COLO668 (cell line): Measurements from ENCODE around the gene CNBD2.
"Not testable (repeated sequence)": the region's sequence is repeated elsewhere in the genome, so short reads cannot be mapped to it uniquely, and the experiment has no call there.

Experiments used
- DNase-seq: peaks from one replicate; lab custom pipeline; 2025; ENCODE audit not compliant: unreplicated experiment; lab: John Stamatoyannopoulos, UW

Gene CNBD2

DNA sequence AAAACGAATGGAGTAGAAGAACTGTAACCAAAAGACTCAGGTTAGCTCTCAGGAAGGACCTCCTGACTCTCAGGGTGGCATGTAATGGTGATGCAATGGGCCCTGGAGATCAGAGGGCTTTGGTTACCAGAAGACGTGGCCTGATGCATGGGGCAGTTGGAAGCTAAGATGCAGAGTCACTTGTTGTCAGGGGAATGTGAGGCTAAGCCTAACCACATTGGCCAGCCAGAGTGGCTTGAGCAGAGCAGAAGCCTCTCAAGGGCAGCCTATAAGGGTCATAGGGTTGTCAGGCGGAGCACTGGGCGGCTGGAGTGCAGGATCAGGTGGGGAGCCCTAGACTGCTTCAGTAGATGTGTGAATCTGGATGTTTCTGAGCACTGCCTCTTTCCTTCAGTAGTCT lies 5.9 kb downstream of the CNBD2 start:
- no peak for DNase-seq

DNA sequence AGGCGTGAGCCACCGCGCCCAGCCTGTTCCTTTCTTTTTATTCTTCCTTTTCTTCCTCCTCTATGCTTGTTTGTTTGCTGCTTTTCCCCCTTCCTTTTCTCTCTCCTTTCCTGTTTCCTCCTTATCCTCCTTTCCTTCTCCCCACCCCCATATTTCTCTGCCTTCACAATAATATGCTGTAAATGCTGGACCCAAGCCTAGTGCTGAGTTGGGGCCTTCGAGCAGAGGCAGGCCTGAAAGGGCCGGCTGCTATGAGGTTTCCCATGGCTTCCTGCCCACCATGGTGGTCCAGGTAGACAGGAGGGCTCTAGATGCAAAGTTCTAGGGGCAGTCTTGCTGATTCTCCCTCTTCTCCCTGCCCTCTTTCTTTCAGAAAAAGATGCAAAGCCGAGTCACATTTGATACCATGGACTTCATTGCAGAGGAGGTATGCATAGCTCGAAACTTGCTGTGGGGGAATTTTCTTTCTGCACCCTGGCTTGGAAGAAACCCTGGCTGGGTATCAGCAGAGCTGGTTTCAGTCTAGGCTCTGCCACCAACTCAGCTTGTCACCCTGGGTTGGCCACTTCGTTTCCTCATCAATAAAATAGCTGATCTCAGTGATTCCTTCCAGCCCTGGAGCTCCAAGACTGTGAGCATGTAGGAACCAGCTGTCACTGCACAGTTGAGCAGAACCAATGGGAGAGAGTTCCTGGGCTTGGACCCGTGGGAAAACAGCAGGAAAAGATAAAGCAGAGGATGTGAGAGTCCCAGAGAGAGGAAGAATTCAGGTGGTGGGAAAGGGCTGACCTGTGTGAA lies 7.4 kb downstream of the CNBD2 start:
- no peak for DNase-seq

DNA sequence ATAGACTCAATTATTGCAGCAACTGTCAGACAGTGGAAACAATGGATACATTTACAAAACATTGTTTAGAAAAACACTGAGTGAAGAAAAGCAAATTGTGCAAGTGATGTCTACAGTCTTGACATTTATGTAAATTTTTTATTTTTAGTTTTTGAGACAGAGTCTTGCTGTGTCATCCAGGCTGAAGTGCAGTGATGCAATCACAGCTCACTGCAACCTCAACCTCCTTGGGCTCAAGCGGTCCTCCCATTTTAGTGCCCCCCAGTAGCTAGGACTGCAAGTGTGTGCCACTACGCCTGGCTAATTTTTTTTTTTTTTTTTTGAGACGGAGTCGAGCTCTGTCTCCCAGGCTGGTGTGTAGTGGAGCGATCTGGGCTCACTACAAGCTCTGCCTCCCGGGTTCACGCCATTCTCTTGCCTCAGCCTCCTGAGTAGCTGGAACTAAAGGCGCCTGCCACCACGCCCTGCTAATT lies 9.7 kb downstream of the CNBD2 start:
- no peak for DNase-seq

DNA sequence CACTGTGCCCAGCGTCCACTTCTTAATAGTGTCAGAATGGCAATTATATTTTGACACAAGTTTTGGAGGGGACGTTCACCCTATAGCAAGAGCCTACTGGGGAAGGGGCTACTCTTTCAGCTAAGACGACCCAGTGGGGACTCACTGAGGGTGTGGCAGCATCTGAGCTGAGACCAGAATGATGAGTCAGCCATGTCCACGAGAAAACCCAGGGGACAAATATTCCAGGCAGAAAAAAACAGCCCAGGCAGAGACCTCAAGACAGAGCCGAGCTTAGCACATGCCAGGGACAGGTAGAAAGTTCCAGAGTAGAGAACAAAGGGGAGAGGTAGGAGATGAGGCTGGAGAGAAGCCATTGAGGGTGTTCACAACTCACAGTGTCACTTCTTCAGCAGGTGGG lies 11.2 kb downstream of the CNBD2 start:
- DNase-seq, result no peak

DNA sequence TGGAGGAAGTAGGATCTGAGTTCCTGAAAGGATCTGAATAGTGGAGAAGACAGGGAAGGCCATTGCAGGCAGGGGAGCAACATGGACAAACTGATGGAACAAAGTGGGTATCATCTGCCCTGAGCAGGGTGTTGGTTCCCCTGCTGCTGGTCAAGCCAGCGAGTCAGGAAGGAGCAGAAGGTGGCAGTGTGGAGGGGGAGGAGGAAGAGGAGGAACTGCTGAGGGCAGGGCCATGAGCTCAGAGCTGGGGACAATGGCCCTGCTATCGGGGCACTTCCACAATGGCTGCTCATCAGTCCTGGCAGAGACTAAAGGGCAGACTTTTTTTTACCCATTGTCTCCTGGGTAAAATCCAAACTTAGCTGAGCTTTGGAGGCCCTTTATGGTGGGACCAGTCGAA lies 13.6 kb downstream of the CNBD2 start:
- DNase-seq, result no peak

DNA sequence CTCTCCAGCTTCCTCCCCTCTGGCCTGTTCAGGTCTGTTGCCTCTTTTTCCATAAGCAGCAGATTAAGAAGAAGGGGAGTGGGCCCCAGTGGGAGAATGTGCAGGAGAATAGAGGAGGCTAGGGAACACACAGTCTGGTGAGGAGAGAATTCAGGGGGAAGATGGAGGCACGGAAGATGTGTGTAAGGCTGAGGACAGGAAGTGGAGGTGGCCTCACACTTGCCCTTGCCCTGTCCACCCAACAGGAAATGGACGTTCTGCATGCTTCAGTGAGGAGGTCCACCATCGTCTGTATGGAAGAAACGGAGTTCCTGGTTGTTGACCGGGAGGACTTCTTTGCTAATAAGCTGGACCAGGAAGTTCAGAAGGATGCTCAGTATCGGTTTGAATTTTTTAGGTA lies 16.0 kb downstream of the CNBD2 start:
- DNase-seq, result no peak

DNA sequence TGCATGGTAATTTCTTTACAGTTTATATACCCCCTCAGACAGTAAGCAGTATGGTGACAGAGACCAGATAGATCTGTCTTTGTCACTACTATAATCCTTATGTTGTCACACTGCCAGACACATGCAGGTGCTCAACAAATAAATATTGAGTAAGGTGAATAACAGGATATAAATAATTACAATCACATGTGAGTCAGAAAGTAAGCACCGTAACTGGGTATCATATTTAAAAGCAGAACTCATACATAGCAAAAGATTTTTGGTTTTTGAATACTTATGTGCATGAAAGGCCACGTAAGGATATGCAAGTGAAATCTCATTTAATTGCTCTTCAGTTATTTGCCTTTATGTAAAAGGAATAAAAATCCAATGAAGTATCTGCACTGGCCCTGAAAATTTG lies 17.4 kb downstream of the CNBD2 start:
- no peak for DNase-seq

DNA sequence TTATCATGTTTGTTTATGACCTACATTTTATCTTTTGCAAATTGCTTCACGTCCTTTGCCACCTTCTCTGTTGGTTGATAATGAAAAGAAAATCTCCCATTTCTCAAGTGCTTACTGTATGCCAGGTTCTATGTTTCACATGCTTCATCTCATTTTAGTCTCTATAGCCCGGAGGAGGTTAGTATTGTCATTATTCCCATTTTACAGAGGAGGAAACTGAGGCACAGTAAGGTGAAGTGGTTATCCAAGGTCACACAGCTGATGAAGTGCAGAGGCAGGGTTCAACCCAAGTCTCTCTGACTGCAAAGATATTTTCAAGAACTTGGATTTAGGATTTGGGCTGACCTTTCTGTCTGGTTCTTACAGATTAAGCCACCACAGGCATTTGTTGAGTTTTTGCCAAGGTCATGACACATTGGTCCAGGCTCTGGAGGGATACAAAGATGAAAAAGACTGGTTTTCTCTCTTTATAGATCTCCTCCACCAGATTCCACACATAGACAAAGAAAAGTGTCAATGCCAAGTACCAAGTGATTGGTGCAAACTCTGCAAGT lies 20.6 kb downstream of the CNBD2 start:
- no peak for DNase-seq

DNA sequence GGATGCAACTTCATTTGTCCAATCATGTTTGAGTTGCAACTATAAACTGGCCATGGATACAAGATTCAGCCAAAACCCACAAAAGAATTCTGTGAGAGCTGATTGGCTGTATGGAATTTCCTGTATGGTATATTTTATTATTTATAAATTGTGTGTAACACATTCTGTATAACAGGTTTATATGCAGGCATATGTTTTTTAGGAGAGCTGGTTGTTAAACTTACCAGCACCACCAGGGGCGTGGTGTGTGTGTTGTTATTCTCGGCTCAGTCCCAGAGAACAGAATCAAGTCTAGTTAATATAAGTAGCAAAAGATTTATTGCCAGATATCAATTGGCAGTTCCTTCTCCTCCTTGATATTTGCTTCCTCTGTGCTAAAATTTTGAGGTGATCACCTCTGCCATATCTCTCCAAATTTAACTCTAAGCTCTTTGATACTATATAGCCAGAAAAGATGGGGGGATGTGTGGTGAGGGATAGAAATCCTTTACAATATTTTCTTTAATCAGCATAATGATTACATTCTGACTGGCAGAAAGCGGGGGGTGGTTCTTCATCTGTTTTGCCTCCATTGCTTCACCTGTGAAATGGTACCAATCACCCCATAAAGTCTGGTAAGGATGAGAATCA lies 22.9 kb downstream of the CNBD2 start:
- peak; percentile 25 for DNase-seq

DNA sequence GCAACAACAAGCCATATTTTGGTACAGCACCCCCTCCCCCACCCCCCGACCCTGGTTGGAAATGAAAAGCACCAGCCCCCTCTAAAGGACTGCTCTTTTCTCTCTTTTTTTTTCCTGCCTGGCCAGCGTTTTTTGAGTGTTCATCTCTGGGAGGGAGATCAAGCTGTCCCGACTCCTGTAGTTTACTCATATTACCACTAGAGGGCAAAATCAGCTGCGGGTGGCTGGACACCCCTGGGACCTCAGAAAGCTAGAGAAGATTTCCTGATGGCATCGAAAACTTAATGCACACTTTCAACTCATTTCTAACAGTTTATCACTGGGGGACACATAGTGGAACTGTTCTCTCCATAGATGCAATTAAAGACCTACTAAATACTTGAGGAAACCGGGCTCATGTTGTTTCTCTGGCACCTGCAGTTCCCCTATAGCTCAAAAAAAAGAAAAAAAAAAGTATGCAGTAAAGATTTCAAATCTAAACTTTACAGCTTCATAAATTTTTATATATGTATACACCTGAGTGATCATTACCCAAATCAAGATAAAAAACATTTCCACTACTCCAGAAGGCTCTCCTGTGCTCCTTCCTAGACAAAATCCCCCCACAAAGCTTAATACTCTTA lies 24.4 kb downstream of the CNBD2 start:
- peak; percentile 45 for DNase-seq

DNA sequence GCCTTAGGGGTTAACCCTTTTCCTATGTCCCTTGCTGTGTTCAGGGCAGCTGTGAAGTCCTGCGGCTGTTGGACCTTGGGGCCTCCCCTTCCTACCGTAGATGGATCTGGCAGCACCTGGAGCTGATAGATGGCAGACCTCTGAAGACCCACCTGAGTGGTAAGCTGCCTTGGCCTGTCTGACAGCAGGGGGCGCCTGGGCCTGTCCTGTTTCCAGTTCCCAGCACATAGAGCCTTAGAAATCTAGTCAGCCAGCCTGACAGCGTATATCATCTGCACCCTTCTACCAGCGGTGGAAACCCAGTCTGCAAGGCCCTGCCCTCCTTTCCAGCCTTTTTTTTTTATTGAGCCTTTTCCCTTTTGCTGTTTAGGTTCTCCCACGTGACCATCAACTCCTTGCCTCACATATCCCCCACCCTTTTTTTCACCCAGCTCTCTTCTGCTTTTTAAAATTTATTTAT lies 26.6 kb downstream of the CNBD2 start:
- DNase-seq, result peak; percentile 86

DNA sequence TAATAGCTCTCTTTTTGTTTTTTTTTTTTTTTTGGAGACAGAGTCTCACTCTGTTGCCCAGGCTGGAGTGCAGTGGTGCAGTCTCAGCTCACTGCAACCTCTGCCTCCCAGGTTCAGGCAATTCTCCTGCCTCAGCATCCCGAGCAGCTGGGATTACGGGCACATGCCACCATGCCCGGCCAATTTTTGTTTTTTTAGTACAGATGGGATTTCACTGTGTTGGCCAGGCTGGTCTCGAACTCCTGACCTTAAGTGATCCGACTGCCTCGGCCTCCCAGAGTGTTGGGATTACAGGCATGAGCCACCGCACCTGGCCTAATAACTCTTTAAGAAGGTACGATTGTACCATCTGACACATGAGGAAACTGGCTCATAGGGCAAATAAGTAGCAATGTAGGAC lies 28.1 kb downstream of the CNBD2 start:
- not testable (repeated sequence) for DNase-seq

DNA sequence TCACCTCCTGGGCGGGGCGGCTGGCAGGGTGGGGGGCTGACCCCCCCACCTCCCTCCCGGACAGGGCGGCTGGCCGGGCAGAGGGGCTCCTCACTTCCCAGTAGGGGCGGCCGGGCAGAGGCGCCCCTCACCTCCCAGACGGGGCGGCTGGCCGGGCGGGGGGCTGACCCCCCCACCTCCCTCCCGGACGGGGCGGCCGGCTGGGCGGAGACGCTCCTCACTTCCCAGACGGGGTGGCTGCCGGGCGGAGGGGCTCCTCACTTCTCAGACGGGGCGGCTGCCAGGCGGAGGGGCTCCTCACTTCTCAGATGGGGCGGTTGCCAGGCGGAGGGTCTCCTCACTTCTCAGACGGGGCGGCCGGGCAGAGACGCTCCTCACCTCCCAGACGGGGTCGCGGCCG lies 32.9 kb downstream of the CNBD2 start:
- DNase-seq, result not testable (repeated sequence)

DNA sequence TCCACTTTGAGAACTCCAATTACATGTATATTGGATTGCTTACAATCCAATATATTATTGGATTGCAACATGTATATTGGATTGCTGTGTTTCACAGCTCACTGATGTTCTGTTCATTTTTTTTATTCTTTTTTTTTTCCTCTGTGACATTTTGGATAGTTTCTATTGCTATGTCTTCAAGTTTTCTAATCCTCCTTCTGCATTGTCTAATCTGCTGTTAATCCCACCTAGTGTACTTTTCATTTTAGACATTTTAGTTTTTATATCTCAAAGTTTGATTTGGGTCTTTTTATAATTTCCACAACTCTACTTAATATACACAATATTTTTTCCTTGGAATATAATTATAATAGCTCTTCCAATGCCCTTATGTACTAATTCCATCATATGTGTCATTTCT lies 34.5 kb downstream of the CNBD2 start:
- no peak for DNase-seq

DNA sequence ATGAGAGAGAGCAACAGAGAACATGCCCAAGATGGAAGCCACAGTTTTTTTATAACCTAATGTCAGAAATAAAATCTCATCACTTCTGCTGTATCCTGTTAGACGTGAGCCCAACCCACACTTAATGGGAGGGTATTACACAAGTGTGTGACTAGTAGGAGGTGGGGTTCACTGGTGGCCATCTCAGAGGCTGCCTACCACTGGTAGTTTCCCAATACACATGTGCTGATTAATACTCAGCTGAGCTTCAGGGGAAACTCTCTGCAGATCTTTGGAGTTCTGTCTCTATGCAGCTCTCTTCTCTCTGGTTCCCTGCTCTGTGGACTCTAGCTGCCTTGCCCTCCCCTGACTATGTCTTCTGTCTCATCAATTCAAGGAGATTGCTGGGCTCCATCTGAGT lies 35.7 kb downstream of the CNBD2 start:
- no peak for DNase-seq

DNA sequence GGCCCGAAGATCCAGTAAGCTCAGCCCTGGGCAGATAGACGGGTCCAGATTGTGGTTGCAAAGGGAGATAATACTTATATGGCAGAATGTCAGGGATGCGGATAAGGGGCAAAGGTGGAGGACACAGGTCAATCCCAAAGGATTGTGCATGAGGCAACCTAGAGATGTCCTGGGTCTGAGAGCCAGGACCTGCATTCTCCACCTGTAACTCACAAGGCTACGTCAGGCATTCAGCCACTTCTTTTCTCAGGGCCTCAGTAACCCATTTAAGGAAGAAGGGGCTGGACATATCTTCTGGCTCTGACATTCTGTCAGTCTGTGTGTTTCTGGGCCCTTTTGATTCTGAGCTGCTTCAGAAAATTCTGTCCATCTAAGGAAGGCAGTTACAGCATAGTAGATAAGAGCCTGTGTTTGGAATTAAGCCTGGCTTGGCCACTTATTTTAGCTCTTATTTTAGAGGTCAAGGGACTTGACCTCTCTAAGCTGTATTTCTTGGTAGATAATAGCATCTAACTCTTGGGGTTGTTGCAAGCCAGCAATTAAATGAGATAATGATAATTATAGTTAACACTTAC lies 40.2 kb downstream of the CNBD2 start:
- no peak for DNase-seq

DNA sequence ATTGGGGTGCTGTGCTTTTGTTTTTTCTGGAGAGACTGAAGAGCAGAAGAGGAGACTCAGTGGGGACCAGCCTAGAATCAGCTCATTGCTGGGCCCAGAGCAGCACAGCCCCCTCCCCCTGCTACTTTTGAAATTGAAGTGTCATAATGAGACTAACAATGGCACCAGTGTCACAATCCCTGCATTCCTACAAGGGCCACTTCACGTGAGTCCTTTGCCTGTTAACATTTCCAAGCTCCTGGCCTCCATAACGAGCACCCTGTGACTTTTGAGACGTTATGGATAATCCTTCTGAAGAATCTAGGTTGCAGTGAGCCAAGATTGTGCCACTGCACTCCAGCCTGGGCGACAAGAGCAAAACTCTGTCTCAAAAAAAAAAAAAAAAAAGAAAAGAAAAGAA lies 41.7 kb downstream of the CNBD2 start:
- DNase-seq, result no peak

DNA sequence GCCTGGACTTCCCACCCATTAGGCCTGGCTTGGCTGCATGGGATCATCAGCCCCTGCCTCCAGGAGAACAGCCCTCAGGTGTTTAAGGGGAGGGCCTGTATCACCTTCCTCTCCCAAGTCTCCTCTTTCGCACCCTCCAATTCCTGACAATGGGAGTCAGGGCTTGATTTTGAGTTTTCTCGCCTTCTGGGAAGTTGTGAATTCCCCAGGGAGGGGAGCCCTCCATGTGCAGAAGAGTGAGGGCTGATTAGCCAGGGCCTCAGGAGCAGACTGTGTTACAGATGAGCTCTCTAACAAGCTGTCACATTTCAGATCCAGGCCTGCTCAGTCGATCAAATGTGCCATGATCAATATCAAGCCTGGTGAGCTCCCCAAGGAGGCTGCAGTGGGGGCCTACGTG lies 42.4 kb downstream of the CNBD2 start:
- no peak for DNase-seq

DNA sequence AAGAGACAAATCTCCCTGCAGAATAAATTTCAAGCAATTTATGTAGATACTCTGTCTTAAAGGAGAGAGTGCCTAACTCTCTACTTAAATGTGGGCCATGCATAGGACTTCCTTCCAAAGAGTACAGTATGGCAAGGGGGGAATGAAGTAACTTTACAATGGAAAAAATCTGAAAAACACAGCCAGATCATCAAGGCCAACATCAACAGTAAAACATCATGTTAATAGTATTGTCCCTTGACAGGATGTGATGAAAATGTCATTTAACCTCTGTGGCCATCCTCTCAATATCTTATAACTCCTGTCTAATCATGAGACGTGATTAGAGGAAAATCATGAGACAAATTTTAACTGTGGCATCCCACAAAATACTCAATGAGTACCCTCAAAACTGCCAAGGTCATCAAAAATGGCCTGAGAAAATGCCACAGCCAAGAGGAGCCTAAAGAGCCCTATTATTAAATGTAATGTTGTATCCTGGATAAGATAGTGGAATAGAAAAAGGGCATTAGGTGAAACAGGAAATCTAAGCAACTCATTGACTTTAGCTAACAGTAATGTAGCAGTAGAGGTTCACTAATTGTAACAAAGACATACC lies 47.5 kb downstream of the CNBD2 start:
- DNase-seq, result no peak

DNA sequence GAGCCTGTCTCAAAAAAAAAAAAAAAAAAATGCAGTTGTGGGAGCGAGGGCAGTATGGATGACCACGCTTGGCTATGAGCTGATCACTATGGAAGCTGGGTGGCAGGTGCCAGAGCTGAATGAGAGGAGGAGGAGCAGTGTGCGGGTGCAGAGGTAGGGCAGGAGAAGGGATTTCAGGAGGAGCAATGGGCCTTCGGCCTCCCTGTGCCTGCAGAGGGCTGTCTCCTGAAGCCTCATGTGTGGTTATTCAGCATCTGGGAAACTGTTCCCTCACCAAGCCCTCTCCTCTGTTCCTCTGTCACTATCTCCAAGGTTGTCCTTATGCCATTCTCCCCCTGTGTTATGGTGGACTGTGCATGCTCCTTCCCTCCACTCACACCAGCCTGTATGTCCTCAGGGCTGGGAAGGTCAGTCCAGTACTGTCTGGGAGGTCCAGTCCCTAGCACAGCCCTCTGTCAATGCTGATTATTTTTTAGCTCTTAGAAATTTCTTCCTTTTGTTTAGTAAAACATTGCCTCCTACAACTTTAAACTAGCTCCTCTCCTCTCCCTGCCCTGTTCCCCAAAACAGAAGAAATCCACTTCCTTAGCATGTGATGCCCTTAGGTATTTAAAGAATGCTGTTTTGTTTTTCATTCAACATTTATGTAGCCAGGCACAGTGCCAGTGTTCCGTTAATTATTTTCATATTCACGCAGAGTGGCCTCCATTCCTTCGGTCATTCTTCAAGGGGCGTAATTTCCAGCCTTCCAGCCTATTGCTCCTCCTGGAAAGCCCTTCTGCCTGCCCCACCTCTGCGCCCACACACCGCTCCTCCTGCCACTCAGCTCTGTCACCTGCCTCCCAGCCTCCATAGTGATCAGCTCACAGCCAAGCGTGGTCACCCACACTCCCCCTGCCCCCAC lies 48.9 kb downstream of the CNBD2 start:
- DNase-seq, result no peak
